Measurements from ENCODE around the gene RLF. TPM values are rescaled to one million over a fixed set of nuclear protein-coding genes. Genes with fewer than 3 reads are reported as not detected.

RLF gene
- total RNA-seq, 1 donor from 2014 or later = 18.0 TPM

Other genes with a start within 250 kb of the RLF start
- 1.6 TPM for gene MFSD2A, start 206.2 kb upstream of the RLF start, total RNA-seq (ENCODE audit: unreplicated experiment)
- 378 TPM for gene CAP1, start 120.7 kb upstream of the RLF start, total RNA-seq (ENCODE audit: unreplicated experiment)
- 52.7 TPM for gene PPT1, start 64.1 kb upstream of the RLF start, total RNA-seq (ENCODE audit: unreplicated experiment)
- 0.54 TPM for gene TMCO2, start 86.5 kb downstream of the RLF start, total RNA-seq (ENCODE audit: unreplicated experiment)
- gene ZMPSTE24, start 96.8 kb downstream of the RLF start, total RNA-seq (ENCODE audit: unreplicated experiment) = 32.9 TPM
- gene COL9A2, start 155.9 kb downstream of the RLF start, total RNA-seq (ENCODE audit: unreplicated experiment) = 5.4 TPM
- gene SMAP2, start 212.3 kb downstream of the RLF start, total RNA-seq (ENCODE audit: unreplicated experiment) = 12.1 TPM

Measured in endothelial cell (in vitro differentiated cells).